SK-N-SH treated with all-trans-retinoic acid at 6 μM for 48 hours (cell line): ENCODE results near the gene HIVEP2.

Experiments
- ATAC-seq: fragments of 200-7000 bp; cut with Tn5 transposase; 3 replicates; pipeline ENCODE4 v1.9.1; 2020; ENCODE audit warnings: mild to moderate bottlenecking, moderate library complexity
- ARNTL ChIP-seq: fragments of 450-650 bp; formaldehyde crosslinking; IDR thresholded peaks from 2 replicates; pipeline ENCODE4 v1.5.0; 2020; ENCODE audit warnings: low read depth, mild to moderate bottlenecking, moderate library complexity, borderline replicate concordance
- BACH2 ChIP-seq: fragments of 250-450 bp; sonication (Bioruptor Pico); IDR thresholded peaks from 2 replicates; pipeline ENCODE4 v1.9.0; 2021; ENCODE audit warnings: mild to moderate bottlenecking, borderline replicate concordance
- CSDC2 ChIP-seq: fragments of 250-450 bp; sonication (Bioruptor Pico); IDR thresholded peaks from 2 replicates; pipeline ENCODE4 v1.5.0; 2020; ENCODE audit warnings: mild to moderate bottlenecking, moderate library complexity
- CSRNP3 ChIP-seq: fragments of 250-450 bp; sonication (Bioruptor Pico); IDR thresholded peaks from 2 replicates; pipeline ENCODE4 v1.5.1; 2021; ENCODE audit warnings: mild to moderate bottlenecking, moderate library complexity
- ESRRG ChIP-seq: fragments of 250-450 bp; sonication (Bioruptor Pico); IDR thresholded peaks from 2 replicates; pipeline ENCODE4 v1.6.1; 2021; ENCODE audit warnings: mild to moderate bottlenecking
- GLIS3 ChIP-seq: fragments of 250-450 bp; sonication (Bioruptor Pico); IDR thresholded peaks from 2 replicates; pipeline ENCODE4 v1.5.0; 2020; ENCODE audit warnings: mild to moderate bottlenecking, moderate library complexity
- ISL1 ChIP-seq: fragments of 250-450 bp; sonication (Bioruptor Pico); IDR thresholded peaks from 2 replicates; pipeline ENCODE4 v2.1.2; 2022; ENCODE audit warnings: mild to moderate bottlenecking, moderate library complexity
- OSR1 ChIP-seq: fragments of 250-450 bp; sonication (Bioruptor Pico); IDR thresholded peaks from 2 replicates; pipeline ENCODE4 v1.8.0; 2022; ENCODE audit warnings: moderate library complexity, mild to moderate bottlenecking, inconsistent platforms
- PATZ1 ChIP-seq: fragments of 250-450 bp; sonication (Bioruptor Pico); IDR thresholded peaks from 2 replicates; pipeline ENCODE4 v1.8.0; 2020; ENCODE audit warnings: mild to moderate bottlenecking, moderate library complexity, borderline replicate concordance
- PPARA ChIP-seq: fragments of 250-450 bp; sonication (Bioruptor Pico); IDR thresholded peaks from 2 replicates; pipeline ENCODE4 v1.5.0; 2020; ENCODE audit warnings: mild to moderate bottlenecking, borderline replicate concordance
- SNAI2 ChIP-seq: fragments of 250-450 bp; sonication (Bioruptor Pico); IDR thresholded peaks from 2 replicates; pipeline ENCODE4 v1.5.0; 2020; ENCODE audit warnings: mild to moderate bottlenecking, moderate library complexity
- TOX ChIP-seq: fragments of 250-450 bp; sonication (Bioruptor Pico); IDR thresholded peaks from 2 replicates; pipeline ENCODE4 v1.8.0; 2021; ENCODE audit warnings: mild to moderate bottlenecking, moderate library complexity, borderline replicate concordance
- TSHZ2 ChIP-seq: fragments of 250-450 bp; sonication (Bioruptor Pico); IDR thresholded peaks from 2 replicates; pipeline ENCODE4 v1.5.0; 2020; ENCODE audit warnings: mild to moderate bottlenecking, moderate library complexity
- ZC3H10 ChIP-seq: fragments of 250-450 bp; sonication (Bioruptor Pico); IDR thresholded peaks from 2 replicates; pipeline ENCODE4 v1.5.1; 2021; ENCODE audit warnings: mild to moderate bottlenecking, moderate library complexity
- ZFP3 ChIP-seq: fragments of 250-450 bp; sonication (Bioruptor Pico); IDR thresholded peaks from 2 replicates; pipeline ENCODE4 v1.5.0; 2020; ENCODE audit warnings: mild to moderate bottlenecking, moderate library complexity
- ZFP30 ChIP-seq: fragments of 450-650 bp; formaldehyde crosslinking; IDR thresholded peaks from 2 replicates; pipeline ENCODE4 v1.5.0; 2022; ENCODE audit warnings: mild to moderate bottlenecking, moderate library complexity
- ZNF565 ChIP-seq: fragments of 450-650 bp; formaldehyde crosslinking; conservative IDR thresholded peaks from 2 replicates; pipeline ENCODE4 v1.5.0; 2020; ENCODE audit warnings: low read depth, mild to moderate bottlenecking, moderate library complexity
- ZNF70 ChIP-seq: fragments of 450-650 bp; formaldehyde crosslinking; IDR thresholded peaks from 2 replicates; pipeline ENCODE4 v1.5.0; 2020; ENCODE audit warnings: mild to moderate bottlenecking, moderate library complexity
- ZNF8 ChIP-seq: fragments of 450-650 bp; formaldehyde crosslinking; IDR thresholded peaks from 2 replicates; pipeline ENCODE4 v1.5.0; 2020; ENCODE audit warnings: mild to moderate bottlenecking, moderate library complexity
- TF ChIP-seq, protein P1 (sequence below): fragments of 250-450 bp; sonication (Bioruptor Pico); IDR thresholded peaks from 2 replicates; pipeline ENCODE4 v1.5.1; 2020; ENCODE audit warnings: low read depth, mild to moderate bottlenecking, moderate library complexity

HIVEP2 gene

DNA sequence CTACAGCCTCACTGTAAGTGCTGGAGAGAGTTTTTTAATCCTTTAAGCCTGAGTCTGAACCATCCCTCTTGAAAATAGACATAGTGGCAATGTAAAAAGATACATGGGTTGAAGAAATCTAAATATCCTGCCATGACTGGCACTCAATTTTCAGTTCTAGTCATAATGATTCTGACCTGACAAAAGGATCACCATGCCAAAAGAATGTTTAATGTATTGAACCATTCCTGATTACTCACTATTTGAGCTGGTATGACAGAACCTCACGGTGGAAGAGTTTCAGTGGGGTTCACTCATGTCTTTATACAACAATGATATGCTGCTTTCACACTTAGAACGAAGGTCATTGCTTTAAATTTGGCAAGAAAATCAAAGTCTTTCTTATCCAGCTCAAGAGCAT lies 93.4 kb downstream of the HIVEP2 start:
- ATAC-seq, result no peak
- TF ChIP-seq PATZ1, result no peak
- no peak for TF ChIP-seq GLIS3 (CRISPR knock-in tag)
- TF ChIP-seq TSHZ2, result no peak
- TF ChIP-seq ZFP30 (CRISPR knock-in tag), result no peak
- no peak for TF ChIP-seq CSDC2 (CRISPR knock-in tag)
- no peak for TF ChIP-seq ZC3H10 (CRISPR knock-in tag)
- no peak for TF ChIP-seq PPARA (CRISPR knock-in tag)
- TF ChIP-seq TOX (CRISPR knock-in tag), result no peak
- TF ChIP-seq CSRNP3 (CRISPR knock-in tag), result no peak
- TF ChIP-seq ZNF70, result no peak
- TF ChIP-seq BACH2 (CRISPR knock-in tag), result no peak
- no peak for TF ChIP-seq OSR1
- TF ChIP-seq ZNF8, result no peak
- no peak for TF ChIP-seq ZNF565
- TF ChIP-seq ZFP3 (CRISPR knock-in tag), result no peak
- TF ChIP-seq SNAI2 (CRISPR knock-in tag), result no peak

DNA sequence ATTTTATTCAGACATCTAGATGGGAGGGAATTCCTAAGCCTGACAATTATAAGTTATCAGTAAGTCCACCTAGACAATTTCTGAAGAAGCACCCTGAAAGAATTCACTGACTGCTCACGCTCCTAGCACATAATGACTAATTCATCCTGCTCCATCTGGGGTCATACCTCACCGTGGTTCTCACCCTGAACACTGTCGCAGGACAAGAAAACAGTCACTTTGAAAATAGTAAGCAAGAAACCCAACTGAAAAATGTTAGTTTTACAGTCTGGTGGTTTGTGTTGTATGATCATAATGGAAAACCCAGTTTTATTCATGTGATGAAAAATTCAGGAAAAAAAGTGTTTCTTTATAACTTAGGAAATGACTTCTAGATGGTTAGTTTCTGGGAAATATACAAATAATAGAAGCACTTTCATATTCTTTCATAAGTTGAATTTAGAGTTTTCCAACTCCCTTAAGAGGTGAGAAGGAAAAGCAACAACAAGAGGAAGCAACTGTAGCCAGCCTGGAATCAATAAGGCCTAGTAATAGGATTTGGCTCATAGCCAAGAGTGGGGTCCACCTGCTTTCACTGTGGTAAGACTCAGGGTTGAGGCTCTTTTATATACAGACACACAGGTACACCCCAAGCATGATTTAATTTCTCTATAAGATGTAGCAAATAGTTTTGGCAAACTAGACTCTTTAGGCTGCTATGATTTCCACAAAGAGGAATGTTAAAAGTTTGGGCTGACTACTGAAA lies 94.1 kb downstream of the HIVEP2 start:
- no peak for ATAC-seq
- TF ChIP-seq SNAI2 (CRISPR knock-in tag) (no peak), ARNTL (CRISPR knock-in tag) (no peak), TOX (CRISPR knock-in tag) (no peak), CSRNP3 (CRISPR knock-in tag) (no peak), GLIS3 (CRISPR knock-in tag) (no peak), TSHZ2 (no peak), ESRRG (CRISPR knock-in tag) (no peak), BACH2 (CRISPR knock-in tag) (no peak), ZFP30 (CRISPR knock-in tag) (no peak), ISL1 (CRISPR knock-in tag) (no peak)
- TF ChIP-seq, protein P1, sequence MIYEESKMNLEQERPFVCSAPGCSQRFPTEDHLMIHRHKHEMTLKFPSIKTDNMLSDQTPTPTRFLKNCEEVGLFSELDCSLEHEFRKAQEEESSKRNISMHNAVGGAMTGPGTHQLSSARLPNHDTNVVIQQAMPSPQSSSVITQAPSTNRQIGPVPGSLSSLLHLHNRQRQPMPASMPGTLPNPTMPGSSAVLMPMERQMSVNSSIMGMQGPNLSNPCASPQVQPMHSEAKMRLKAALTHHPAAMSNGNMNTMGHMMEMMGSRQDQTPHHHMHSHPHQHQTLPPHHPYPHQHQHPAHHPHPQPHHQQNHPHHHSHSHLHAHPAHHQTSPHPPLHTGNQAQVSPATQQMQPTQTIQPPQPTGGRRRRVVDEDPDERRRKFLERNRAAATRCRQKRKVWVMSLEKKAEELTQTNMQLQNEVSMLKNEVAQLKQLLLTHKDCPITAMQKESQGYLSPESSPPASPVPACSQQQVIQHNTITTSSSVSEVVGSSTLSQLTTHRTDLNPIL (CRISPR knock-in tag), result no peak
